NK-92 treated with Interleukin-12 subunit alpha and Interleukin-12 subunit beta, amount 100 ng/mL, for 24 hours (cell line): Measurements from ENCODE around the gene SPATA33.

ENCODE experiments used
- DNase-seq: peaks from one replicate; lab custom pipeline; 2025; lab: John Stamatoyannopoulos, UW

Gene SPATA33

DNA sequence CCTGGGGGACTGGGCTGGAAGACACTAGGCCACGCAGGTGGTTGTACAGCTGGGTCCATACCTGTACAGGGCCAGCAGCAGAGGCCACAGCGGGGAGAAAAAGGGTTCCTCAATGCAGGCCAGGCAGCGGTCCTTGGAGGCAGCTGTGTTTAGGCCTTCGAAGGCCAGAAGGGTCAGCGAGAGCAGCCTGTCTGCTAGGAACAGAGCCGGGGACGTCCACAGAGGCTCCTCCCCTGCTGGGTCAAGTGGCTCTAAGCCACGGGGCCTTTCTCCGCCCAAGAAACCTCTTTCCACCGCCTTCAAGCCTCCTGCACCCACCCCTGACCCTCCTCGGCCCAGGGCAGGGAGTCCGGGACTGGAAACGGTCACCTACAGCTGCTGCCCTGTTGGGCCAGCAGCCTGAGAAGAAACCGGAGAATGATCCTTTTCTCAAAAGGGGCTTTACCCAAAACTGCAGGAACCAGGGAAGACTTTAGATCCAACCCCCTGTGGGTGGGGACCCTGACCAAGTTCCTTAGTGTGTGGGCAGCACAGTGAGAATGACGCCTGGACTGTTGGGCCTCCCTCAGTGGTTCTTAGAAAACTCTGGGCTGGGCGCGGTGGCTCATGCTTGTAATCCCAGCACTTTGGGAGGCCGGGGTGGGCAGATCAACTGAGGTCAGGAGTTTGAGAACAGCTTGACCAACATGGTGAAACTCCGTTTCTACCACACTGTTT is 52.2 kb downstream of the SPATA33 start:
- no peak for DNase-seq

DNA sequence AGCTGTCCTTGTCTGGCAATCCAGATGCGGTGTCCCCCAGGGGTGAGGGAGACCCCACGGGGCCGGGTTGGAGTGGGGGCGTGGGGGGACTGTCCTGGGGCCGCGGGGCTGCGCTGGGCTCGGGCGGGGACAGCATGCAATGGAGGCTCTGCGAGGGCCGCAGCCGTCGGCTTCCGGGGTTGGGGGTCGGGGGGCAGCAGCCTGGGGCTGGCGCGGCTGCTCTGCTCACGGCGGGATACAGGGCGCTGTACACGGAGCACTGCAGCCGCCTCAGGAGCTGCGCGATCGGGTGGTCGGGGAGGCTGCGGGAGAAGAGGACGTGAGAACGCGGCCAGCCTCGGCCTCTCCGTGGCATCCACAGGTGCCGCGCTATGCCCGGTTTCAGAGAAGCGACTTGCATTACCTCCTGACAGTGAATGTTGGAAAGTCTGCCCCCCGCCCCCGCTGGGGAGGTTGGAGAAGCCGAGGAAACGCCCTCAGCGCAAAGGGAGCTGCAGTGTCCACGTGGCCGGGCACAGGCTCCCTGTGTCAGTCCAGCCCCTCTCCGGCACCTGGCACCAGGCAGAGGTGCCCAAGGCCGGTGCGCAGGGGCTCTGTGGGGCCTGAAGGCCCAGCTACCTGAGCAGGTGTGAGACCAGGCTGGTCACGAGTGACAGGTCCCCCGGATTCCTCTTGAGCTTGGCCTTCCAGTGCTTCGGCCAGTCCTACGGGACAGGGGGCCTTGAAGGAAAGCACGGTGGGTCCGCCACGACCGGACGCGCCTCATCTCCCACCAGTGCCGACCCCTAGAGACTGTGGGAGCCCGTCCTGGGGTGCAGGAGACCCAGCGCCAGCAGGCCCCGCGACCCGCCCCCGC is 53.3 kb downstream of the SPATA33 start:
- DNase-seq, result no peak

DNA sequence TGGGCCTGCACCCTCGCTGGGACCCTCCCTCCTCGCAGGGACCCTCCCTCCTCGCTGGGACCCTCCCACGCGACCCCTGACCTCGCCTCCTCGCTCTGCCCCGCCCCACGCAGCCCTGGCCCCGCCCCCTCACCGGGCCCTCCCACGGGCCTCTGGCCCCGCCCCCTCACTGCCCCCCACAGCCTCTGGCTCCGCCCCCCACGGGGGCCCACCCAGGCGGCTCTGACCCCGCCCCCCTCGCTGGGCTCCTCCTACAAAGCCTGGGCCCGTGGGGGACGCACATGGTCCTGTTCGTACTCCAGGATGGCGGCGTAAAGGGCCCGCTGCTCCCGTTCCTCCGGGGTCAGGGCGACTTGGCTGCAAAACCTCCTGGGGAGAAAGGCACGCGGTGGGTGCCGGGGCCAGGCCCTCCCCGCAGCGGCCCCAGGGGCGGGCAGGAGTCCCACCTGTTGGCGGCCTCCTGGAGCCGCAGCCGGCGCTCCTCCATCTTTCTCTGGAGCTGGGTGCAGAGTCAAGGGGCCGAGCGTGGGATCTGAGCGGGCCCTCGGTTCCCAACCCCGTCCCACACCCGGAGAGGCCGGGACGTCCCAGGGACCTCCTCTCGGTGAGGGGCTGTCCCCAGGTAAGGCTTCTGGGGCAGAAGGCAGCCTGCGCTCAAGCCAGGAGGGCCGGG is 54.1 kb downstream of the SPATA33 start:
- DNase-seq, result peak; percentile 16

DNA sequence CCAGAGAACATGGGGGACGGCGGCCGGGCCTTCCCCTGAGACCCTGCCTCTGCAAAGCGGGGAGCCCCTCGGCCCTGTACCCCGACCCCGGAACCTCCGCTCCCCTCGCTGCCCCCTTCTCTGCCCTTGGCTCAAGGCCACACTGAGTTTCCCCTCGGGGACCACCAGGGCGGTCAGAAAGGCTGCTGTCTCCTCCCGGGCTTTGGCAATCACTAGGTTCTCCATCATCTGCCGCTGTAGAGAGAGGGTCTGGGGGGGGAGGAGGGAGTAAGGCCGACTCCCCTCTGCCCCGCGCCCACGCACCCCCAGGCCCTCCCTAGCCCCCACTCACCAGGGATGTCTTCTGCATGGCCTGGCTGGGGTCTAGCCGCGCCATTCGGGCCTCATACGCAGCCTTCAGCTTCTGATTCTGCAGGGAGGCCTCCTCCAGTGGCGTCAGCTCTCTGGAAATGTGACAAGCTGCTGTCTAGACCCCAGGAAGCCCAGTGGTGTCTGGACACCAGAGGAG is 54.7 kb downstream of the SPATA33 start:
- no peak for DNase-seq

DNA sequence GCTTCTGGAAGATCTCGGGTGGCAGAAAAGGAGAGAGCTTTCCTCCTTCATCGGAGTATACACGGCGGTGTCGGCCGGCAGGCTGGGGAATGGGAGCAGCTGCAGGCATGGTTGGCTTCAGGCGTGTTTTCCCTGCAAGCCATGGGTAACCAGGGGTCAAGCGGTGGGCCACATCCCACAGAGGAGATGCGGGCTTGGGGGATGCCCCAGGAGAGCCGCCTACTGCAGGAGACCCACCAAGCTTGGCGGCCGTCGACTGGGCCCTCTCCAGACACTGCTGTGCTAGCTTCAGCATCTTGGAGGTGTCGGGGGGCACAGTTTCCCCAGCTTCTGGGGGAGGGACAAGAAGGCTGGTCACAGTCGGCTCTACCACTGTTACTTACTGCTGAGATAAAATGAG is 58.9 kb downstream of the SPATA33 start:
- no peak for DNase-seq

DNA sequence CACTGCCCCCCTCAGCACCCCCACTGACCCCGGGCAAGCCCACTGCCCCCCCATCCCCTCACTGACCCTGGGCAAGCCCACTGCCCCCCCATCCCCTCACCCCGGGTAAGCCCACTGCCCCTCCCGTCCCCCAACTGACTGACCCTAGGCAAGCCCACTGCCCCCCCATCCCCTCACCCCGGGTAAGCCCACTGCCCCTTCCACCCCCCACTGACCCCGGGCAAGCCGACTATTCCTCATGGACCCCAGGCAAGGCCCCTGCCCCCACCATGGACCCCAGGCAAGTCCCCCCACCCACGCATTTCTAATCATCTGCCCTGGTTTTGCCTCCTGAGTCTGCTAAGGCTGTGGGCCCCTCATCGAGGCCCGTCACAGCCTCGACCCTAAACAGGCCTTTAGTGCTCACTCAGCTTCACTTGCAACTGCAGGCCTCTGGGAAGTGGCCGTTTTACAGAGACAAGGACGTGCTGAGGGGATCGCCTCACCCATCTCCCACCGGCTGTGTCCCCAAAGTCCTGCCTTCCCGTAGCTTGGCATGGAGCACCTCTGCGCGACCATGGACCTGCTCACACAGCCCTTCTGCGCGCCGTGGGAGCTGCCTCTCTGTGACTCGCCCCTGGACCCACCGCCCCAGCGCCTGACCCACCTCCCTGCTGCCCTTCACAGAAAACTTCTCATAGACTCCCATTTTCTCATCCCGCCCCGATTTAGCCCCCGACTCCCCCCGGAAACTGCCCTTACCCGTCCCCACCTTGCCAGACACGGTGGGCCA is 59.5 kb downstream of the SPATA33 start:
- no peak for DNase-seq

DNA sequence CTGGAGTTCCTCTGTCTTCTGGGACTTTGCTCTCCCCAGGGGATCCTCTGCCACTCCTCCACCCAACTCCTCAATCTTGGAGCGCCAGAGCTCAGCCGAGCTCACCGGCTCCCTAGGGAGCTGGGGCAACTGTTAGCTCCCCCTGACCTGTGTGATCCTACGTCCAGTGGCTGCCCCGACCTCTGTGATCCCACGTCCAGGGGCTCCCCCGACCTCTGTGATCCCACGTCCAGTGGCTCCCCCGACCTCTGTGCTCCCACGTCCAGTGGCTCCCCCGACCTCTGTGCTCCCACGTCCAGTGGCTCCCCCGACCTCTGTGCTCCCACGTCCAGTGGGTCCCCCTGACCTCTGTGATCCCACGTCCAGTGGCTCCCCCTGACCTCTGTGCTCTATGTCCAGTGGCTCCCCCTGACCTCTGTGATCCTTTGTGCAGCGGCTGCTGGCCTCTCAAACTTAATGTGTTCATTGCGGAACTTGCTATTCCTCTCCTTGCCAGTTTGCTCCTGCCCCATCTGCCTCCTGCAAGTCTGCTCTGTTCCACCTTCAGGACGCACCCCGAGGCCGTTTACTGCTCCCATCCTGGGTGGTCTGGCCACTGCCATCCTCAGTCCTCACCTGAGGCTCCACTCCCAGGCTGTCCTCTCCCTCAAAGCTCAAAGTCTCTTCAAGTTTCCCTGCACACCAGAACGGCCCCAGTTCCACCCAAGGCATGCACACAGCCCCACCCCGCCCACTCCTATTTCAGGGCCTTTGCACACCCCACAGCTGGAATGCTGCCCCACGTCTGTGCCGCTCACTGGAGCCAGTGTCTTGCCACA is 60.3 kb downstream of the SPATA33 start:
- DNase-seq, result no peak
